IMR-90 (cell line): Measurements from ENCODE around the gene ITGAE. TPM values are rescaled to one million over a fixed set of nuclear protein-coding genes. Genes with fewer than 3 reads are reported as not detected.
A peak's percentile ranks its signal among the peaks of the same experiment; 100 is the strongest.

Experiments
- ATAC-seq: fragments of 200-7000 bp; cut with Tn5 transposase; 2 replicates; pipeline ENCODE4 v1.9.1; 2020; ENCODE audit warnings: low read depth, mild to moderate bottlenecking, moderate library complexity
- BruUV-seq: library from RNA; stranded (reverse); fragments of 400-500 nt; replicated peaks from 2 replicates; lab custom pipeline; 2021; lab: Mats Ljungman, UMichigan
- CTCF ChIA-PET: fragments of 300-600 bp; formaldehyde crosslinking; extraction: SDS; loops from one replicate; lab custom pipeline; 2021; ENCODE audit warnings: antibody characterized with exemption; lab: Yijun Ruan, JAX
- POLR2A ChIA-PET: fragments of 300-600 bp; sonication (Branson Sonifier 250); formaldehyde crosslinking; loops from one replicate; lab custom pipeline; 2022; ENCODE audit warnings: antibody characterized with exemption; ENCODE audit not compliant: unreplicated experiment; lab: Charles Lee
- DNase-seq: peaks from one replicate; pipeline ENCODE4 v3.0.0; 2013
- H2AFZ ChIP-seq: replicated peaks from 2 replicates; pipeline ENCODE3; 2013; ENCODE audit warnings: low read length, mild to moderate bottlenecking; ENCODE audit not compliant: poor library complexity
- H2AK5ac ChIP-seq: 2 replicates; pipeline ENCODE4 v1.6.1; 2013; ENCODE audit warnings: low read depth, low read length, inconsistent platforms
- H2AK9ac ChIP-seq: replicated peaks from 2 replicates; pipeline ENCODE3; 2013; ENCODE audit warnings: mild to moderate bottlenecking, low read depth, low read length, moderate library complexity; ENCODE audit not compliant: poor library complexity
- H2BK120ac ChIP-seq: 2 replicates; pipeline ENCODE4 v1.6.1; 2013; ENCODE audit warnings: low read depth, low read length, inconsistent platforms
- H2BK15ac ChIP-seq: 3 replicates; pipeline ENCODE4 v1.6.1; 2013; ENCODE audit warnings: low read depth, low read length, inconsistent platforms
- H2BK20ac ChIP-seq: 2 replicates; pipeline ENCODE4 v1.6.1; 2013; ENCODE audit warnings: low read depth, mild to moderate bottlenecking, inconsistent platforms, low read length, moderate library complexity
- H2BK5ac ChIP-seq: 2 replicates; pipeline ENCODE4 v1.6.1; 2013; ENCODE audit warnings: mild to moderate bottlenecking, low read depth, low read length, inconsistent platforms; ENCODE audit not compliant: poor library complexity, severe bottlenecking
- H3K14ac ChIP-seq: replicated peaks from 2 replicates; pipeline ENCODE4 v1.6.1; 2013; ENCODE audit warnings: low read depth, low read length, inconsistent platforms
- H3K18ac ChIP-seq: 2 replicates; pipeline ENCODE4 v1.6.1; 2013; ENCODE audit warnings: low read depth, low read length, control low read depth
- H3K23ac ChIP-seq: 2 replicates; pipeline ENCODE4 v1.6.1; 2013; ENCODE audit warnings: low read depth, low read length, inconsistent platforms
- H3K27ac ChIP-seq: 2 replicates; pipeline ENCODE4 v1.5.1; 2013; ENCODE audit warnings: mild to moderate bottlenecking, control low read depth, low read length; ENCODE audit not compliant: insufficient read depth
- H3K27me3 ChIP-seq: 2 replicates; pipeline ENCODE4 v1.6.1; 2013; ENCODE audit warnings: low read length; ENCODE audit not compliant: control insufficient read depth, insufficient read depth
- H3K36me3 ChIP-seq: 2 replicates; pipeline ENCODE4 v1.6.1; 2013; ENCODE audit warnings: low read length, mixed read lengths; ENCODE audit not compliant: control insufficient read depth, insufficient read depth
- H3K4ac ChIP-seq: 2 replicates; pipeline ENCODE4 v1.6.1; 2013; ENCODE audit warnings: low read depth, low read length, inconsistent platforms
- H3K4me1 ChIP-seq: 2 replicates; pipeline ENCODE4 v1.6.1; 2013; ENCODE audit warnings: low read length, mixed read lengths; ENCODE audit not compliant: control insufficient read depth, insufficient read depth
- H3K4me2 ChIP-seq: 2 replicates; pipeline ENCODE4 v1.6.1; 2013; ENCODE audit warnings: low read depth, mild to moderate bottlenecking, control low read depth, low read length, moderate library complexity
- H3K4me3 ChIP-seq: 2 replicates; pipeline ENCODE4 v1.5.1; 2013; ENCODE audit warnings: low read depth, mild to moderate bottlenecking, control low read depth, low read length, moderate library complexity; ENCODE audit not compliant: insufficient read depth
- H3K56ac ChIP-seq: 2 replicates; pipeline ENCODE4 v1.6.1; 2013; ENCODE audit warnings: low read length, inconsistent platforms; ENCODE audit not compliant: insufficient read depth; ENCODE audit errors: extremely low read depth
- H3K79me1 ChIP-seq, 2 experiments: 2 replicates each; pipeline ENCODE4 v1.6.1; 2013; ENCODE audit warnings: low read length in 2 of 2, inconsistent platforms in 1 of 2, low read depth in 1 of 2
- H3K9ac ChIP-seq: 2 replicates; pipeline ENCODE4 v1.6.1; 2013; ENCODE audit warnings: low read depth, low read length, control low read depth
- H3K9me1 ChIP-seq: 2 replicates; pipeline ENCODE4 v1.6.1; 2013; ENCODE audit warnings: low read length, inconsistent platforms; ENCODE audit not compliant: insufficient read depth
- H3K9me3 ChIP-seq: 2 replicates; pipeline ENCODE4 v1.6.1; 2013; ENCODE audit warnings: low read length; ENCODE audit not compliant: control insufficient read depth, insufficient read depth
- H4K20me1 ChIP-seq: 2 replicates; pipeline ENCODE4 v1.6.1; 2013; ENCODE audit warnings: low read length, inconsistent platforms; ENCODE audit not compliant: insufficient read depth
- H4K5ac ChIP-seq: 2 replicates; pipeline ENCODE4 v1.6.1; 2013; ENCODE audit warnings: mild to moderate bottlenecking, low read depth, low read length, control low read depth
- H4K8ac ChIP-seq, 2 experiments: 2 replicates each; pipeline ENCODE4 v1.6.1; 2013; ENCODE audit warnings: low read depth in 2 of 2, low read length in 2 of 2, control low read depth in 1 of 2, inconsistent platforms in 1 of 2
- H4K91ac ChIP-seq: 2 replicates; pipeline ENCODE4 v1.6.1; 2013; ENCODE audit warnings: low read depth, low read length, inconsistent platforms; ENCODE audit not compliant: insufficient read depth
- ELK1 ChIP-seq: fragments of 150-350 bp; IDR thresholded peaks from 2 replicates; pipeline ENCODE4 v1.6.1; 2016; ENCODE audit warnings: low read depth, mild to moderate bottlenecking, low read length, moderate library complexity, borderline replicate concordance
- WGBS, 2 experiments: methylation state at CpG; one replicate each; pipeline versions ENCODE4 v1.1.5 to v1.1.7; 2013; ENCODE audit warnings: missing lambda C conversion rate in 2 of 2; ENCODE audit not compliant: insufficient read length in 1 of 2; ENCODE audit errors: extremely low coverage in 2 of 2; 5-methylcytosine and 5-hydroxymethylcytosine counted together
- dilution Hi-C: fragments of 300-500 bp; cut with HindIII; formaldehyde crosslinking; loops from one replicate; pipeline ENCODE4 v1.14.3; 2018; ENCODE audit warnings: low sequenced_read_pairs; ENCODE audit not compliant: unreplicated experiment
- in situ Hi-C: fragments of 300-500 bp; cut with MboI; formaldehyde crosslinking; loops from 3 replicates; pipeline ENCODE4 v1.14.3; 2019; ENCODE audit warnings: low sequenced_read_pairs, inconsistent platforms, mixed read lengths
- intact Hi-C: fragments of 100-400 bp; cut with micrococcal nuclease; formaldehyde crosslinking; loops from 2 replicates; pipeline ENCODE4 v1.10.0; 2022
- polyA plus RNA-seq, 3 experiments: library from polyadenylated mRNA; depleted of rRNA; stranded (reverse); fragments of >200 nt; gene quantifications; 2 replicates each; pipeline ENCODE4 v1.2.3, GENCODE V29; 2012; ENCODE audit warnings: low replicate concordance in 1 of 3
- total RNA-seq: library from RNA; depleted of rRNA; stranded (reverse); fragments of >200 nt; gene quantifications from 2 replicates; pipeline ENCODE4 v1.2.3, GENCODE V29; 2012
- TF ChIP-seq, protein P1 (sequence below): fragments of 150-350 bp; IDR thresholded peaks from 2 replicates; pipeline ENCODE4 v1.6.1; 2017; ENCODE audit warnings: mild to moderate bottlenecking, antibody characterized with exemption, low read length, low read depth

The ITGAE gene
- total and polyA plus RNA-seq, 2 of the 4 experiments (the other 2 are of a cell fraction): 54.1 to 60.8 TPM

DNA sequence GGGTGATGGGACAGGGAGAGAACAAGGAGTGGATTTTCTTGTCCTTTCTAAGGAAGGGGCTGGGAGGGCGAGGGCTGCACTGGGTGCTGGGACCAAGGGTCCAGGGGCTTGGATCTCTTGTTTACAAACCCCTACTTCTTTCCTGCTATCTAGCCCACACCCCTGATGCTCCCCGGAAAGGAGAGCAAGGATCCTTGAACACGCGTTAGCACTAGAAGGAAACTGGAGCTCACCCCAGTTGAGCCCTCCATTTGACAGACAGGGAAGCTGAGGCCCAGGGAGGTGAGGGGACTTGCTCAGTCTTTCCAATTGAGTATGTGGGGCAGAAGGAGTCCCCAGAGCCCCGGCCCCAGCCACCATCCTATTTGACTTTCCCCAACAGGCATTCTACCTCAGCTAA, 4.6 kb upstream of the ITGAE start:
- Histone ChIP-seq H3K18ac (no peak overlapping the region), H3K56ac (no peak overlapping the region), H2AFZ (peak overlapping the region; percentile 49), H2BK20ac (no peak overlapping the region), H3K9me3 (no peaks in the 10 kb centered on the region), H4K5ac (no peak overlapping the region), H3K79me1 (peaks cover 0 to 27% of the 10 kb centered on the region in 2 experiments; a peak in 2 of 4 replicates), H3K4me3 (no peak overlapping the region), H3K36me3 (peaks cover 19% of the 10 kb centered on the region), H3K4me2 (no peak overlapping the region), H2AK5ac (no peak overlapping the region), H4K20me1 (peaks cover 18% of the 10 kb centered on the region), H2BK5ac (no peak overlapping the region), H3K4me1 (peaks cover 21% of the 10 kb centered on the region), H2BK15ac (no peak overlapping the region), H4K91ac (no peak overlapping the region), H2BK120ac (no peak overlapping the region), H2AK9ac (peak overlapping the region; percentile 43), H3K23ac (no peak overlapping the region), H3K14ac (no peak overlapping the region), H3K9ac (no peak overlapping the region), H3K4ac (no peak overlapping the region), H3K27me3 (no peaks in the 10 kb centered on the region), H4K8ac (no peak overlapping the region), H3K27ac (no peak overlapping the region), H3K9me1 (peaks cover 20% of the 10 kb centered on the region)
- POLR2A ChIA-PET: no interaction called here
- intact Hi-C loops: no loop called here
- TF ChIP-seq, protein P1, sequence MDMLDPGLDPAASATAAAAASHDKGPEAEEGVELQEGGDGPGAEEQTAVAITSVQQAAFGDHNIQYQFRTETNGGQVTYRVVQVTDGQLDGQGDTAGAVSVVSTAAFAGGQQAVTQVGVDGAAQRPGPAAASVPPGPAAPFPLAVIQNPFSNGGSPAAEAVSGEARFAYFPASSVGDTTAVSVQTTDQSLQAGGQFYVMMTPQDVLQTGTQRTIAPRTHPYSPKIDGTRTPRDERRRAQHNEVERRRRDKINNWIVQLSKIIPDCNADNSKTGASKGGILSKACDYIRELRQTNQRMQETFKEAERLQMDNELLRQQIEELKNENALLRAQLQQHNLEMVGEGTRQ: no peak
- no peak for TF ChIP-seq ELK1
- ATAC-seq (no peak), DNase-seq (no peak)
- BruUV-seq: no TSS peak
- dilution Hi-C loops: no loop called here
- CTCF ChIA-PET: interaction anchor here (2.9 kb wide), 1 partner anchor 68 kb away, joined by 10 read pairs; no protein-coding TSS in a partner anchor
- WGBS, 2 experiments: no CpG with 5 or more reads among the region's 5 CpGs
- in situ Hi-C loops: loop anchor here (25.0 kb wide), 1 partner anchor 768 kb away; no protein-coding TSS in a partner anchor
